Central memory CD8-positive, alpha-beta T cell (primary cell): ENCODE measurements around the gene LIN7B.

Experiments
- ATAC-seq: fragments of 150-1000 bp; cut with Tn5 transposase; replicated peaks from 2 replicates; pipeline ENCODE4 v1.10.0; 2022; ENCODE audit warnings: mild to moderate bottlenecking, moderate FRiP score, moderate number of reproducible peaks; ENCODE audit not compliant: poor library complexity, severe bottlenecking; ENCODE audit errors: extremely low read depth
- DNase-seq, 2 donors: peaks; one replicate each; pipeline ENCODE4 v3.0.0; 2021; ENCODE audit warnings: low spot score in 2 of 2
- H3K27ac Mint-ChIP-seq: one replicate; pipeline ENCODE4 v1.8.0; 2022; ENCODE audit warnings: low read depth, mild to moderate bottlenecking, moderate library complexity, mixed read lengths
- H3K27me3 Mint-ChIP-seq: one replicate; pipeline ENCODE4 v1.8.0; 2022; ENCODE audit warnings: mixed read lengths
- H3K36me3 Mint-ChIP-seq: one replicate; pipeline ENCODE4 v1.8.0; 2022; ENCODE audit warnings: mild to moderate bottlenecking, moderate library complexity, mixed read lengths; ENCODE audit not compliant: insufficient read depth
- H3K4me1 Mint-ChIP-seq: one replicate; pipeline ENCODE4 v1.8.0; 2022; ENCODE audit warnings: mixed read lengths
- H3K4me3 Mint-ChIP-seq: one replicate; pipeline ENCODE4 v1.8.0; 2022; ENCODE audit warnings: mild to moderate bottlenecking, moderate library complexity, mixed read lengths
- H3K9me3 Mint-ChIP-seq: one replicate; pipeline ENCODE4 v1.8.0; 2022; ENCODE audit warnings: mixed read lengths

Gene LIN7B

DNA sequence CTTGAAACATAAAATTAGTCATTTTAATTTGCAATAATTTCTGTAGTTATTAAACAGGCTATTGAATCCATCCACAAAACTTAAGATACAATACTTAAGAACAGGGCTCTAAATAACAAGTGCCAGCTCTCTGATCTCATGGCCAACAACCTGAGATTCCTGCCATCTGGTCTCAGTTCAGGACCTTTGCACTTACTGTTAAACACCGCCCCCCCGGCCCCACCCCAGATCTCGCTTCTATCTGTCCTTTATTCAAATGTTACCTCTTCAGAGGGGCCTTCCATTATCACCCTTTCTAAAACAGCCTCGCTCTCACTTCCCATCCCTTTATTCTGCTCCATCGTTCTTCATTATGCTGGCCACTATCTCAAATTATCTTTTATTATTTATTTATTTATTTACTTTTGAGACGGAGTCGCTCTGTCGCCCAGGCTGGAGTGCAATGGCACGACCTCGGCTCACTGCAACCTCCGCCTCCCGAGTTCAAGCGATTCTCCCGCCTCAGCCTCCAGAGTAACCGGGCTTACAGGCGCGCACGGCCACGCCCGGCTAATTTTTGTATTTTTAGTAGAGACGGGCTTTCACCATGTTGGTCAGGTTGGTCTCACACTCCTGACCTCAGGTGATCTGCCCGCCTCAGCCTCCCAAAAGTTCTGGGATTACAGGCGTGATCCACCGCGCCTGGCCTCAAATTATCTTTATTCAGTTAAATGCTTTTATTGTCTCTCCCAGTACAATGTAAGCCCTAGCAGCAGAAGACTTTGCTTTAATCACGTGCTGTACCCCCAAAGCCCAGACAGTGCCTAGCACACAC is 29.8 kb upstream of the LIN7B start:
- DNase-seq, result peak in 1 of 2 donors; percentile 24
- Mint-ChIP-seq H3K36me3 (peaks cover 28% of the 10 kb centered on the region), H3K4me1 (peaks cover 27% of the 10 kb centered on the region), H3K4me3 (peak overlapping the region; percentile 94), H3K9me3 (no peaks in the 10 kb centered on the region), H3K27me3 (no peaks in the 10 kb centered on the region), H3K27ac (peak overlapping the region; percentile 96)
- ATAC-seq, result no peak

DNA sequence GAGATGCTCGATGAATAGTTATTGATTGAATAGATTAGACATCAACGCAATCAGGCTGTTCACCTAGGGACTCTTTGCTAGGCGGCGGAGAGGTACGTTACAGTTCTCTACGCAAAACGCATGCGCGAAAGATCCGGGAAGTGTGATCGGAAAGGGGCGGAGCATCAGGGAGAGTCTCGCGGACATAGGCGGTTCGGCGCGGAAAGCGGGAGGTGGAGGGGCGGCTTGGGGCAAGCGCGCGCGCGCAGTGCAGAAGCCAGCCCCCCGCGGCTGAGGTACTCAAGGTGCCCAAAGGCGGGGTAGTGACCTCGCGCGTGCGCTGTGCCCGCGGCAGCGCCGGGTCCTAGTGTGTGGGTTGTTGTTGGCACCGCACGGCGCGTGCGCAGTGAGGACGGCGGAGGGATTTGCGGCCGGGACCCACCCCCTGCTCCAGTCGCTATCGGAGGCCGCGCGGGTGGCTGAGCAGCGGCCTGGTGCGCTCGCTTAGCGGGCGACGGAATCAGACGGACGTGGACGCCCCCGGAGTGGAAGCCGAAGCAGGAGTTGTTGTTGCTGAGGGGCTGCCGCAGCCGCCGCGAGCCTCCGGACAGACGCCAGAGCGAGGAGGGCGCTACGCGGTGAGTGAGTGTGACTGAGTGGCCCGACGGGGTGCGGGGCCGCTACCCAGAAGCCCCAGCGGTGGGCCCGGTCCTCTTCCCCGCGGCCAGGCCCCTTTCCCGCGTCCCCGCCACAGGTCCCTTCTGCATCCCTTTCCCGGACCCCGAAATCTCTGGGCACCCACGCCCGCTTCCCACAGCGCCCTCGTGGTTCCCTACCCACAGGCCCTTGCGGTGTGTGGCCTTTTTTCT is 28.9 kb upstream of the LIN7B start, which contains the start of gene SNRNP70:
Gene SNRNP70 (plus strand): TSS at position 432 of the 848 bp plus-strand sequence. CDS start 964 bp downstream, outside the sequence.
- no peaks in the 10 kb centered on the region for H3K27me3 Mint-ChIP-seq
- H3K27ac Mint-ChIP-seq, result peak within 1 kb of the TSS; percentile 96
- H3K36me3 Mint-ChIP-seq, result peaks cover 34% of the 10 kb centered on the region
- H3K4me3 Mint-ChIP-seq, result peak within 1 kb of the TSS; percentile 94
- H3K4me1 Mint-ChIP-seq, result peaks cover 31% of the 10 kb centered on the region
- ATAC-seq (peak; percentile 93), DNase-seq (peak; percentile 98 to 99)
- no peaks in the 10 kb centered on the region for H3K9me3 Mint-ChIP-seq

GRCh38 chr19:49085868-49086232 is 28.3 kb upstream of the LIN7B start:
- Mint-ChIP-seq H3K27ac (peak overlapping the region; percentile 96), H3K27me3 (no peaks in the 10 kb centered on the region), H3K4me1 (peaks cover 37% of the 10 kb centered on the region), H3K9me3 (no peaks in the 10 kb centered on the region), H3K36me3 (peaks cover 40% of the 10 kb centered on the region), H3K4me3 (peak overlapping the region; percentile 94)
- DNase-seq (no peak), ATAC-seq (no peak)

DNA sequence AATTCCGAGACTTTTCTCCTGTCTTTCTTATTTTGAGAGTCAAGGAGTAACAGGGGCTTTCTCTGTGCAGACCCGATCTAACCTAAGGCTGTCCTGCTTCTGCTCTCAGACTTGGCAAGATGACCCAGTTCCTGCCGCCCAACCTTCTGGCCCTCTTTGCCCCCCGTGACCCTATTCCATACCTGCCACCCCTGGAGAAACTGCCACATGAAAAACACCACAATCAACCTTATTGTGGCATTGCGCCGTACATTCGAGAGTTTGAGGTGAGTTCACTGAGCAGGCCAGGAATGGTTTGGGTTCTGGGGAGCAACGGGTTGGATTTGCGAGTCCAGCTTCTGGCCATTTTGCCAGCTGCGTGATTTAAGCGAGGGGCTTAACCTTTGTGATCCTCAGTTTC is 27.9 kb upstream of the LIN7B start:
- peaks cover 44% of the 10 kb centered on the region for H3K36me3 Mint-ChIP-seq
- DNase-seq (no peak), ATAC-seq (no peak)
- H3K27me3 Mint-ChIP-seq, result no peaks in the 10 kb centered on the region
- no peaks in the 10 kb centered on the region for H3K9me3 Mint-ChIP-seq
- H3K4me3 Mint-ChIP-seq, result peak overlapping the region; percentile 94
- peak overlapping the region; percentile 96 for H3K27ac Mint-ChIP-seq
- peaks cover 41% of the 10 kb centered on the region for H3K4me1 Mint-ChIP-seq

GRCh38 chr19:49091391-49092038 is 22.7 kb upstream of the LIN7B start:
- ATAC-seq (no peak), DNase-seq (no peak)
- Mint-ChIP-seq H3K27ac (no peak overlapping the region), H3K9me3 (no peaks in the 10 kb centered on the region), H3K36me3 (peaks cover 60% of the 10 kb centered on the region), H3K4me1 (peaks cover 41% of the 10 kb centered on the region), H3K27me3 (no peaks in the 10 kb centered on the region), H3K4me3 (no peak overlapping the region)

- ATAC-seq (no peak), DNase-seq (no peak)
- Mint-ChIP-seq H3K4me3 (no peak overlapping the region), H3K36me3 (peaks cover 65% of the 10 kb centered on the region), H3K4me1 (peaks cover 32% of the 10 kb centered on the region), H3K27me3 (no peaks in the 10 kb centered on the region), H3K9me3 (no peaks in the 10 kb centered on the region), H3K27ac (no peak overlapping the region)
These were observed 21.5 kb upstream of the LIN7B start for GRCh38 chr19:49092686-49093085.

GRCh38 chr19:49094505-49095482 is 19.4 kb upstream of the LIN7B start:
- no peak overlapping the region for H3K4me3 Mint-ChIP-seq
- peaks cover 26% of the 10 kb centered on the region for H3K4me1 Mint-ChIP-seq
- H3K27ac Mint-ChIP-seq, result no peak overlapping the region
- no peak for ATAC-seq
- peaks cover 74% of the 10 kb centered on the region for H3K36me3 Mint-ChIP-seq
- no peaks in the 10 kb centered on the region for H3K9me3 Mint-ChIP-seq
- no peak for DNase-seq
- no peaks in the 10 kb centered on the region for H3K27me3 Mint-ChIP-seq

DNA sequence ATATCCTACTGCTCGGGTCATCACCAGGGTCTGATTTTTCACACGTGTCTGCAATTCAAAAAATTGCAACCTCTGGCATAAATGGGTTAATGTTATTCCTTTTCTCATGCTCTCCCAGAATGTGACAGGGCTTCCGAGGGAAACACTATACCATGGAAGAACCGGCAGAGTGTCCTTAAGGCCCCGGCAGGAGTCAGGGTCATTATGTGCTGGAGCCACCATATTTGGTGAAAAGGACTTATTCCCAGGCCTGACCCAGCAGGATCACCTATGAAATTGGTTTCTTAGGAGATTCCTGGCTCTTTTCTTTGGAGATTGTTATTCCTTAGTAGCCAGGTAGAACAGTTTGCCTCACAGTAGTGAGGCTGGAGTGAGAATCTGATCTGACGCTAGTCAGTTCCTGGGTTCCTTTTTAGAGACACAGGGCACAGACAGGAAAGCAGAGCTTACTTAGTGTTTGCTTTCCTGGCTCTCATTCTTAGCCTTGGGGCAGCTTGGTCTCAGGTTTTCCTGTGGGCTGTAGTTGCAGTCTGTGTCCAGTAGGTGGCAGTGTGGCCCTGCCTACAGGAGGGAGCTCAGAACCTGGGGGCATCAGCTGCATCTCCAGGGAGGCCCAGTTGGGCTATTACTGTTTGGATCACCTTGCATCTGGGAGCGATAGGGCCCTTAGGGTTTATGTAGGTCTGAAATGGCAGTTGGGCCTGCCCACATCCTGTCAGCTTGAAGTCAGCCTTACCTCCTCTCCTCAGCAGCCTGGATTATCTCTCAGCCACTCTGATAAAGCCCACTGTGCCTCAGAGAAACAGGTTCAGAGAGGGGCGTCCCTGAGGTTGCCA is 16.5 kb upstream of the LIN7B start:
- Mint-ChIP-seq H3K36me3 (peaks cover 65% of the 10 kb centered on the region), H3K4me3 (no peak overlapping the region), H3K27me3 (no peaks in the 10 kb centered on the region), H3K27ac (peak overlapping the region; percentile 29), H3K9me3 (no peaks in the 10 kb centered on the region), H3K4me1 (peaks cover 20% of the 10 kb centered on the region)
- ATAC-seq (peak; percentile 76), DNase-seq (peak; percentile 69 to 73)

GRCh38 chr19:49098795-49099194 is 15.4 kb upstream of the LIN7B start:
- DNase-seq (no peak), ATAC-seq (no peak)
- no peaks in the 10 kb centered on the region for H3K27me3 Mint-ChIP-seq
- peaks cover 20% of the 10 kb centered on the region for H3K4me1 Mint-ChIP-seq
- no peak overlapping the region for H3K27ac Mint-ChIP-seq
- no peak overlapping the region for H3K4me3 Mint-ChIP-seq
- H3K36me3 Mint-ChIP-seq, result peaks cover 65% of the 10 kb centered on the region
- no peaks in the 10 kb centered on the region for H3K9me3 Mint-ChIP-seq

DNA sequence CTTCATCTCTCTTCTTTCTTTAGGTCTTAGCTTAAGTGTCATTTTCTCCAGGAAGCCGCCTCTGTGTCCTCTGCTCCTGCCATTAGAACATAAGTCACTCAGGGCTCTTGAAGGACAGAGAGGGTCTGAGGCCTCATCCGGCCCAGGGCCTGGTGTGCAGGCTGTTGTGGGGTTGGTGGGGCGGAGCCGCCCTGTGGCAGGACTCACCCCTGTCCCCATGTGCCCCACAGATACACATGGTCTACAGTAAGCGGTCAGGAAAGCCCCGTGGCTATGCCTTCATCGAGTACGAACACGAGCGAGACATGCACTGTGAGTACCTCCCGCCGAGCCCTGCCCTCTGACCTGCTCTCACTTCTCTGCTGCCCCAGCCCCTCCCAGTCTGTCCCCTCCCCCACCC is 13.0 kb upstream of the LIN7B start:
- peak overlapping the region; percentile 81 for H3K27ac Mint-ChIP-seq

GRCh38 chr19:49102303-49102702 is 11.9 kb upstream of the LIN7B start:
- H3K4me1 Mint-ChIP-seq, result peaks cover 27% of the 10 kb centered on the region
- peaks cover 60% of the 10 kb centered on the region for H3K36me3 Mint-ChIP-seq
- DNase-seq (no peak), ATAC-seq (no peak)
- H3K27ac Mint-ChIP-seq, result no peak overlapping the region
- H3K9me3 Mint-ChIP-seq, result no peaks in the 10 kb centered on the region
- no peak overlapping the region for H3K4me3 Mint-ChIP-seq
- no peaks in the 10 kb centered on the region for H3K27me3 Mint-ChIP-seq

More for the DNA sequence above, 13.0 kb upstream of the LIN7B start:
- Mint-ChIP-seq H3K9me3 (no peaks in the 10 kb centered on the region), H3K4me3 (no peak overlapping the region), H3K4me1 (peaks cover 17% of the 10 kb centered on the region), H3K36me3 (peaks cover 61% of the 10 kb centered on the region), H3K27me3 (no peaks in the 10 kb centered on the region)
- DNase-seq, result no peak
- ATAC-seq, result no peak
